ENCODE data around the gene TAC1.
"Not testable (repeated sequence)": the region's sequence is repeated elsewhere in the genome, so short reads cannot be mapped to it uniquely, and the experiment has no call there.

The TAC1 gene

GRCh38 chr7:97770850-97771249, 39.0 kb downstream of the TAC1 start:
- Mint-ChIP-seq H3K36me3 (ENCODE audit: low read depth) (no peaks in the 10 kb centered on the region), H3K27me3 (no peaks in the 10 kb centered on the region), H3K4me1 (no peaks in the 10 kb centered on the region), H3K4me3 (no peak overlapping the region), H3K27ac (no peak overlapping the region), H3K9me3 (no peaks in the 10 kb centered on the region)
- DNase-seq (no peak), ATAC-seq (no peak)

GRCh38 chr7:97771576-97771975, 39.7 kb downstream of the TAC1 start:
- H3K9me3 Mint-ChIP-seq, result no peaks in the 10 kb centered on the region
- H3K36me3 Mint-ChIP-seq (ENCODE audit: low read depth), result no peaks in the 10 kb centered on the region
- DNase-seq (no peak), ATAC-seq (no peak)
- H3K27me3 Mint-ChIP-seq, result peaks cover 3% of the 10 kb centered on the region
- H3K4me1 Mint-ChIP-seq, result no peaks in the 10 kb centered on the region
- H3K27ac Mint-ChIP-seq, result no peak overlapping the region
- no peak overlapping the region for H3K4me3 Mint-ChIP-seq

- no peak for ATAC-seq
- no peak for DNase-seq
- Mint-ChIP-seq H3K36me3 (ENCODE audit: low read depth) (no peaks in the 10 kb centered on the region), H3K9me3 (no peaks in the 10 kb centered on the region), H3K27me3 (peaks cover 7% of the 10 kb centered on the region), H3K4me3 (no peak overlapping the region), H3K4me1 (no peaks in the 10 kb centered on the region), H3K27ac (no peak overlapping the region)
These were observed 40.4 kb downstream of the TAC1 start for GRCh38 chr7:97772045-97772901.

GRCh38 chr7:97786398-97786797, 54.5 kb downstream of the TAC1 start:
- ATAC-seq; H3K4me3 Mint-ChIP-seq; DNase-seq; H3K27me3 Mint-ChIP-seq; H3K9me3 Mint-ChIP-seq; H3K36me3 Mint-ChIP-seq (ENCODE audit: low read depth); H3K4me1 Mint-ChIP-seq; H3K27ac Mint-ChIP-seq: not testable (repeated sequence)

Data from activated naive CD8-positive, alpha-beta T cell treated with anti-CD3 and anti-CD28 coated beads, Interleukin-2, amount 50 U/mL, for 24 hours (primary cell).